HG03565 (cell line): ENCODE data around the gene OR52B4.
"Not testable (repeated sequence)": the region's sequence is repeated elsewhere in the genome, so short reads cannot be mapped to it uniquely, and the experiment has no call there.

Experiments used
- ATAC-seq: cut with Tn5 transposase; IDR thresholded peaks from one replicate; pipeline ENCODE4 v1.9.1; 2021; ENCODE audit warnings: mild to moderate bottlenecking, moderate library complexity; ENCODE audit not compliant: unreplicated experiment

Gene OR52B4

GRCh38 chr11:4368286-4368685 lies at the start of gene OR52B4:
Gene OR52B4, minus strand, starts transcription at chr11:4368386. Its CDS starts 91 bp downstream, at chr11:4368295.
- ATAC-seq = no peak

- no peak for ATAC-seq
These were observed 48.6 kb upstream of the OR52B4 start for GRCh38 chr11:4416816-4417215.

GRCh38 chr11:4416306-4416705 lies 48.1 kb upstream of the OR52B4 start:
- ATAC-seq = no peak

GRCh38 chr11:4406206-4406605 lies 38.0 kb upstream of the OR52B4 start:
- ATAC-seq = not testable (repeated sequence)

GRCh38 chr11:4393858-4394223 lies 25.7 kb upstream of the OR52B4 start:
- no peak for ATAC-seq

GRCh38 chr11:4393209-4393857 lies 25.1 kb upstream of the OR52B4 start, which contains the start of gene TRIM21:
Gene TRIM21, minus strand, starts transcription at chr11:4393702. Its CDS starts 3,293 bp downstream, at chr11:4390409.
- ATAC-seq = peak; percentile 99

- no peak for ATAC-seq
These were observed 20.0 kb upstream of the OR52B4 start for GRCh38 chr11:4388221-4388620.

- ATAC-seq = no peak
These were observed 18.0 kb upstream of the OR52B4 start for GRCh38 chr11:4385978-4386740.

- no peak for ATAC-seq
These were observed 13.7 kb upstream of the OR52B4 start for GRCh38 chr11:4381901-4382300.

- ATAC-seq = no peak
These were observed 7.4 kb upstream of the OR52B4 start for GRCh38 chr11:4375431-4376140.

- ATAC-seq = no peak
These were observed 2.0 kb upstream of the OR52B4 start for GRCh38 chr11:4370166-4370565.

GRCh38 chr11:4348142-4348541 lies 20.0 kb downstream of the OR52B4 start:
- ATAC-seq = not testable (repeated sequence)

GRCh38 chr11:4345366-4345765 lies 22.8 kb downstream of the OR52B4 start:
- not testable (repeated sequence) for ATAC-seq

- ATAC-seq = not testable (repeated sequence)
These were observed 33.8 kb downstream of the OR52B4 start for GRCh38 chr11:4334356-4334755.
